IPS-NIHi11 (cell line): ENCODE results near the gene CLBA1.

Experiments used
- DNase-seq: peaks from one replicate; pipeline ENCODE4 v3.0.0; 2012; ENCODE audit warnings: mixed read lengths, low spot score

Gene CLBA1

GRCh38 chr14:105005329-105005928 lies 19.8 kb downstream of the CLBA1 start:
- no peak for DNase-seq

- DNase-seq: no peak
Observed at GRCh38 chr14:105005929-105006830, 20.6 kb downstream of the CLBA1 start.

DNA sequence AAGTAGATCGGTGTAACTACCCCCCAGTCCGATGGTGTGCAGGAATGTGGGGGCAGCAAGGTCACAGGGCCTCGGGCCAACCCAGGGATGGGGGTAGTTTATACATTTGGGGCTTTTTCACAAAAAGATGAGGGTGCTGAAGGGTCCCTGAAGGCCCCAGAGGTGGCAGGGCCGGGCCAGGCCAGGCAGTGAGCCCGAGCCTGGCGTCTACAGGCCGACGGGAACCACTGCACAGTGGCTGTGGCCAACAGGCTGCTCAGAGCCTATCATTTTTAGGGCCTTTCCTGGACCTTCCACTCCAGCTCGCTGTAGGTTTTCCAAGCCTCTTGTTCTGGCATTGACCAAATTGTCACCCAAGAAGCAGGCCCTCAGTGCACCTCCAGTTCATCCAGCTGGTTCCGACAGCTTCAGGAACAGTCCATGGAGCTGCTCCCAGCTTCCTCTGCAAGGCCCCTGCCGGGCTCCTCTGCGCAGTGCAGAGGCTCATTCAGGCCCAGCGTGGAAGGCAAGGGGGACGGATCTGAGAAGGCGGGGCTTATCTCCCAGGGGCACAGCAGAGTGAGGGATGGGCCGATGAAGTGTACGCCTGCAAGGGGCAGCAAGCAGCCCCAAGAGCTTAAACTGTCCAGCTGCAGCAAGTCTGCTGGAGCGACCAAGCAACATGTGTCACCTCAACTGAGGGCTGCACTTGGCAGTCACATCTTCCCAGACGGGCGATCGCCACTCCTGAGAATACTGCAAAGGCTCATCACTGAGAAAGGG lies 21.4 kb downstream of the CLBA1 start:
- DNase-seq: no peak

DNA sequence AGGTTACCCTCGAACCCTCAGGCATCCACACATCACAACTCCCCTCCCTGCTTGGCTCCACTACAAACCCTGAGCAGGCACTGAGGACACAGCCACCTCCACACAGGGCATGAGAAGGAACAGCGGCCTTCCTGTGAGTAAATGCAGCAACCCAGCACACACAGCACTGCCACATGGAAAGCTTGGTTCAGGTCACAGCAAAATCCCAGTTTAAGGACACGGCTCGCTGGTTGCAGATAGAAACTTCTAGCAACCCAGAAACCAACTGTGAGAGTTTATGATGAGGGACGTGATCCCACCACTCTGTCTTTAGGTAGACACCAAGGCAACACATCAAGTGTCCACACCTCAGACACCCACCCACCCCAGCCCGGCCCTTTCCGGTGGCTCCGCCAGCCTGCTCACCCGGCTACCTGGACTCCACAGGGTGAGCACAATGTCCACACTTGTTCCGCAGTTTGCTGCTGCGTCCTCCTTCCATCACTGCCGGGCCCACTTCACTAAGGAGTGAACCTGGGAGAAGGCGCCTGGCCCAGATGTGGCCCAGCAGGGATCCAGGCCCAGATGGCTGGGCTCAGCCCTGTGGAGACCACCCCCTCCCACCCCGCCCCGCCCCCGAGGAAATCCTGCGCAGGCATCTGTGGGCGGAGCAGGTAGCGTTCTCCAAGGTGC lies 22.1 kb downstream of the CLBA1 start:
- DNase-seq: no peak

DNA sequence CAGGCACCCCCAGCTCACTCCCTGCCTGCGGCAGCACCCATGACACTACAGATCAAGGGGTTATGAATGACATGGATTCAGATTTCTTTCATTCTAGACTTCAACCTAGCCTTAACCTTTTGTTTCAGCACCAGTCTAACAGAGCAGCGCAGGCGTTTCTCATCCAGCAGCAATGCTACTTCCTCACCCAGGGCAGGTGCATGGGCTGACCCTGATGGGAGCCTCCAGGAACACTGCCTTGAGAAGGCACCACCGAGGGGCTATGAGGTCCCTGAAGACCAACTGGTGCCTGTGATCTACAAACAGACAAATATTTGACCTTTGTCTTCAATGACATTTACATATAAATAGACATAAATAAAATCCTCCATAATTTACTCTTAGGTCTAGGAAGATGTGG lies 24.5 kb downstream of the CLBA1 start:
- no peak for DNase-seq

GRCh38 chr14:105010891-105011291 lies 25.3 kb downstream of the CLBA1 start:
- no peak for DNase-seq

DNA sequence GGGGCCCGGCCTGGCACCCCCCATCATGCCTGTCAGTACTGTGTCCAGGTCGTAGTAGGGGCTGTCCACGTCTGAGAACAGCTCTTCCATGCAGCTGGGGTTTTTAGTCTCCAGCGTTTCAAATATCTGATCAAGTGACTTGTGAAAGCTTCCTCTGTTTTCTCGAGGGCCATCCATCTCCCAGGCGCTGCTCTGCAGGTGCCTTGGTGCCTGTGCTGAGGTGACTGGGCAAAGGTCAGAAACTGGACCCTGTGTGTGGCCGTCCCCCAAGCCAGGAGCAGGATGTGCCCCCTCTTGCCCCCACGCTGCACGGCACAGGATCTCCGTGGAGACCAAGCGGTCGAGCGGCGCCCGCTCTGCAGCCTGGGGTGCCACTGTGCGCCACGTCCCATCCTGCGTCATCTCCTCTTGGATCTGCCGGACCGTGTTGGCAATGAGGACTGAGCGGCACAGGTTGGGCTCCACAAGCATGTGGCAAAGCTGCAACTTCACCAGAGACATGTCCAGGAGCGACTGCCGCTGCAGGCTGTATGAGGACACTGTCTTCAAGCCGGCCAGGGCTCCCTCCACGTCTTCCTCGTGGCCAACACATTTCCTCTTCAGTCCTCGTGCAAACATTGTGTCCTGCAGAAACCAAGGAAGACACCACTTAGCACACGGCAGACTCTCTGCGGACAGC lies 25.9 kb downstream of the CLBA1 start:
- DNase-seq: no peak

- DNase-seq: no peak
Observed at GRCh38 chr14:105012171-105012985, 26.8 kb downstream of the CLBA1 start.

GRCh38 chr14:105013150-105013785 lies 27.7 kb downstream of the CLBA1 start:
- no peak for DNase-seq

GRCh38 chr14:105014032-105014431 lies 28.4 kb downstream of the CLBA1 start:
- DNase-seq: no peak

DNA sequence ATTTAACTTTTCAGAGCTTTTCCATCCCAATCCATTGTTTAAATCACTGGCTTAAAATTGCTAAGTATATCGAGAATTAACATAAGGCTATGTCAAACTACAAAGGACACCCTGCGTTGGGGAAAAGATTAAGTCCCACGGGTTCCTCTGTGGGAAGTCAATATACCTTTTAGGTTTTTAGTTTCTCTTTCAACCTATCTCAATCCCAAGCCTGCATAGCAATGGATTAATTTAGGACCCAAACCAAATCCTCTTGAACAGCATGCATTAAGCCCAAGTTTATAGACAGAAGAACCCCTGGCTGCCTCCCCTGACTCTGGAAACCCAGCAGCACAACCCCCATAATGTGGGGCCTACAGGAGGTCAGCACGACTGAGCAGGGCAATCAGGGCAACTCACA lies 29.0 kb downstream of the CLBA1 start:
- no peak for DNase-seq

- DNase-seq: no peak
Observed at GRCh38 chr14:105015242-105015641, 29.7 kb downstream of the CLBA1 start.

DNA sequence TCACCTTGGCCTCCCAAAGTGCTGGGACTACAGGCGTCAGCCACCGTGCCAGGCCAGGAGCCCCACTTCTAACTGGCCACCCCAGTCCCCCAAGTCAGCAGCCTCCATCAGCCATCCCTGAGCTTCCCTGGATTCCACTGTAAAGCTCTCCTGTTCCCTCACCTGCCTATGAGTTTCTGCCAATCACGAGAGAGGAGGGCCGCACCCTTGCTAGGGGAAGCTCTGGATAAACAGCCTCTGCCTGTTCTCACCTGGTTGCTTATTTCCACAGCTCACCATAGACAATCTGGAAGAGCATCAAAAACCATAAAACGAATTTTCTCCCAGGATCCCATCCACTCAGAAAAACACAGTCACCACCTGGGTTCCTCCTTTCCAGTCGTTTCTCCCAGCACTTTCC lies 30.3 kb downstream of the CLBA1 start:
- no peak for DNase-seq

DNA sequence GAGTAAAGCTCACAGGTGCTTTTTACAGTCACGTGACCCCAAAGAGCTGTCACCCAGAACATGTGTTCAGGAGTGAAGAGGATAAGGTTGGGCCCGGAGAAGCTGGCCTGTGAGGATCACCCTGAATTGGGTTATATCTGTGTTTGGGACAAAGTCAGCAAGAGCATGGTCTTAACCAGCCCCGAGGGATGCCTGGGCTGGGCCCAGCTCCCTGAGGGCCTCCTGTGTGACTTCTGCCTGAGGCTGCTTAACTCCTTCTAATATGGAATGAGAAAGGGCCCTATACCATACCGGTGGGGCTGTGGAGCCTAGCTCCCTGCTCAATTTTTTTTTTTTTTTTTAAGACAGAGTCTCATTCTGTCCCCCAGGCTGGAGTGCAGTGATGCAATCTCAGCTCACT lies 32.8 kb downstream of the CLBA1 start:
- no peak for DNase-seq

DNA sequence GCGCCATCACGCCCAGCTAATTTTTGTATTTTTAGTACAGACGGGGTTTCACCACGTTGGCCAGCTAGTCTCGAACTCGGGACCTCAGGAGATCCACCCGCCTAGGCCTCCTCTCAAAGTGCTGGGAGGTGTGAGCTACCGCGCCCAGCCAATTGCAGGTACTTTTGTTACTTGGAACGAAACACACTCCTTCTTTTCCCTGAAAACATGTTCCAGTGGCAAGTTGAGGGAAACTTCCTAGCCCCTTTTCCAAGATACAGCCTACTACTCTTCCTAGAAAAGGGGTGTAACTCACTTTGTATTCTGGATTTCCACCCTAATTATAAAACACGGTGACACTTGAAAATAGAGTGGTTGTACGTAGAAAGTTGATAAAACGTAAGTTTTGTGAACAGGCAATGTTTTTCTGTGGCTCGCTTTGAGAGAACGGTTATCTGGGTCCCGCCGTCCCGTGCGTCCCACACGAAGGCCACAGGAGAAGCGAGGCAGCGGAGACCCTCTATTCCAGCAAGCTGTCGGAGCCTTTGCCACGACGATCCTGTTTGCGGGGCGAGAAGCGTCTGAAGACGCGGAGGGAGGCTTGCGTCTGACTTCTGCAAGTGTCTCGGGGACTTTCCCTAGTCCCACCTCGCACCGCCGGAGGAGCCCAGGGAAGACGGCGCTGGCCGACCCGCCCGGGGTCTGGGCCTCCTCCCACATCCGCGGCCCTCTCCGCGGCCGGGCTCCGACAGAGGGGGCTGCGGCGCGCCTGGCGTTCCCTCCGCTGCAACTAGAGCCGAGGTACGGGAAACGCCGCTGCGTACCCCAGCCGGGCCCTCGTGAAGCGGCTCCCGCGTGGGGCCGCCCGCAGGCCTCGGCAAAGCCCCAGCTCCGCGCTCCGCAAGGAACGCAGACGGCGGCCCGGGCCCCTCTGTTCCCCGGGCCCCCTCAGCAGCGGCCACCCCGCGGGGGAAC lies 34.5 kb downstream of the CLBA1 start:
- peak; percentile 61 for DNase-seq

GRCh38 chr14:105020815-105021655 lies 35.4 kb downstream of the CLBA1 start, which contains the start of gene CDCA4:
CDCA4 (minus strand) TSS chr14:105021083; CDS start chr14:105011929, 9,154 bp downstream.
- DNase-seq: peak; percentile 99

- DNase-seq: peak; percentile 66
Observed at GRCh38 chr14:105021656-105022275, 36.2 kb downstream of the CLBA1 start.

DNA sequence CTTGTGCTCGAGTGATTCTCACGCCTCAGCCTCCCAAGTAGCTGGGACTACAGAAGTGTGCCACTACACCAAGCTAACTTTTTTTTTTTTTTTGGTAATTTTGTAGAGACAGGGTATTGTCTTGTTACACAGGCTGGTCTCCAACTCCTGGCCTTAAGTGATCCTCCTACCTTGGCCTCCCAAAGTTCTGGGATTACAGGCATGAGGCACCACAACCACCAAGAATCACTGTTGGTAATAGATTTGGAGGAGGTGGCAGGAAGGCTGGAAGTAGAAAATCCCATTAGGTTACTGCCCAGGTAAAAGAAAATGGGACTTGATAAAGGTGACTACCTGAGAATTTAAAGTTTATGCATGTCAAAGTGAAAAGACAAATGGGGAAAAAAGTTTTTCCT lies 36.7 kb downstream of the CLBA1 start:
- no peak for DNase-seq
